Lower lobe of right lung (tissue), 2 donors: ENCODE data around the gene MEIS1. TPM values are rescaled to one million over a fixed set of nuclear protein-coding genes. Genes with fewer than 3 reads are reported as not detected.

Experiments
- ATAC-seq, 2 donors: fragments of 200-7000 bp; cut with Tn5 transposase; one replicate each; pipeline ENCODE4 v1.9.1; 2020 to 2022; ENCODE audit warnings: mild to moderate bottlenecking in 2 of 2, moderate library complexity in 2 of 2
- DNase-seq: peaks from one replicate; pipeline ENCODE4 v3.0.0-alpha.2; 2020
- H3K27ac ChIP-seq: fragments of 200-600 bp; one replicate; pipeline ENCODE4 v1.8.0; 2022
- H3K27me3 ChIP-seq: fragments of 200-600 bp; one replicate; pipeline ENCODE4 v1.8.0; 2022; ENCODE audit warnings: low read depth
- H3K36me3 ChIP-seq: fragments of 200-600 bp; one replicate; pipeline ENCODE4 v1.8.0; 2022; ENCODE audit warnings: mild to moderate bottlenecking
- H3K4me1 ChIP-seq: fragments of 200-600 bp; one replicate; pipeline ENCODE4 v1.8.0; 2022
- H3K4me3 ChIP-seq: fragments of 200-600 bp; one replicate; pipeline ENCODE4 v1.8.0; 2022; ENCODE audit warnings: mild to moderate bottlenecking
- H3K9me3 ChIP-seq: fragments of 200-600 bp; one replicate; pipeline ENCODE4 v1.8.0; 2022
- CTCF ChIP-seq: fragments of 200-600 bp; IDR thresholded peaks from one replicate; pipeline ENCODE4 v1.8.0; 2022; ENCODE audit warnings: antibody characterized with exemption, mild to moderate bottlenecking
- intact Hi-C: fragments of 100-400 bp; cut with DNase I; formaldehyde crosslinking; loops from one replicate; pipeline ENCODE4 v1.11.0; 2022
- total RNA-seq: library from RNA; stranded (reverse); fragmentation: NEBNext Ultra II Directional; extraction: Animal tissue kit (Norgen Biotek cat#: 25700); gene quantifications from one replicate; pipeline ENCODE4 v1.2.1, GENCODE V29; 2021
- donor health status: DM: no; HTN: yes; CAD: no; lungs with severe emphysema.

MEIS1 gene
- total RNA-seq, 1 donor from 2014 or later, result 54.7 TPM

- Histone ChIP-seq H3K4me1 (no peaks in the 10 kb centered on the region), H3K36me3 (no peaks in the 10 kb centered on the region), H3K27me3 (no peaks in the 10 kb centered on the region), H3K4me3 (no peak overlapping the region), H3K27ac (no peak overlapping the region), H3K9me3 (no peaks in the 10 kb centered on the region)
- TF ChIP-seq CTCF, result no peak
- intact Hi-C loops, result no loop called here
- ATAC-seq, result no peak
- no peak for DNase-seq
Measured at GRCh38 chr2:66538291-66538690, 103.4 kb downstream of the MEIS1 start.

- no peaks in the 10 kb centered on the region for H3K4me1 ChIP-seq
Measured at GRCh38 chr2:66539452-66539851, 104.5 kb downstream of the MEIS1 start.

GRCh38 chr2:66541646-66542045 is 106.7 kb downstream of the MEIS1 start:
- DNase-seq, result no peak
- H3K4me1 ChIP-seq, result peaks cover 6% of the 10 kb centered on the region
- intact Hi-C loops, result no loop called here
- ATAC-seq, result no peak
- no peak for TF ChIP-seq CTCF
- no peak overlapping the region for H3K27ac ChIP-seq
- no peaks in the 10 kb centered on the region for H3K36me3 ChIP-seq
- no peaks in the 10 kb centered on the region for H3K9me3 ChIP-seq
- no peaks in the 10 kb centered on the region for H3K27me3 ChIP-seq
- H3K4me3 ChIP-seq, result no peak overlapping the region

More at GRCh38 chr2:66539452-66539851, 104.5 kb downstream of the MEIS1 start:
- Histone ChIP-seq H3K36me3 (no peaks in the 10 kb centered on the region), H3K4me3 (no peak overlapping the region), H3K27ac (no peak overlapping the region), H3K9me3 (no peaks in the 10 kb centered on the region), H3K27me3 (no peaks in the 10 kb centered on the region)
- TF ChIP-seq CTCF, result no peak
- ATAC-seq (no peak), DNase-seq (no peak)
- intact Hi-C loops, result no loop called here

- Histone ChIP-seq H3K4me1 (peaks cover 21% of the 10 kb centered on the region), H3K4me3 (no peak overlapping the region), H3K36me3 (no peaks in the 10 kb centered on the region), H3K27ac (no peak overlapping the region), H3K27me3 (no peaks in the 10 kb centered on the region), H3K9me3 (no peaks in the 10 kb centered on the region)
- DNase-seq (no peak), ATAC-seq (no peak)
- no peak for TF ChIP-seq CTCF
- intact Hi-C loops, result no loop called here
Measured at GRCh38 chr2:66543257-66543767, 108.4 kb downstream of the MEIS1 start.

GRCh38 chr2:66544258-66544657 is 109.3 kb downstream of the MEIS1 start:
- Histone ChIP-seq H3K4me1 (peaks cover 28% of the 10 kb centered on the region), H3K4me3 (no peak overlapping the region), H3K9me3 (no peaks in the 10 kb centered on the region), H3K27ac (no peak overlapping the region), H3K36me3 (no peaks in the 10 kb centered on the region), H3K27me3 (no peaks in the 10 kb centered on the region)
- no peak for ATAC-seq
- intact Hi-C loops, result no loop called here
- no peak for DNase-seq
- no peak for TF ChIP-seq CTCF

GRCh38 chr2:66545258-66545657 is 110.3 kb downstream of the MEIS1 start:
- Histone ChIP-seq H3K36me3 (no peaks in the 10 kb centered on the region), H3K27ac (no peak overlapping the region), H3K27me3 (no peaks in the 10 kb centered on the region), H3K4me1 (peaks cover 28% of the 10 kb centered on the region), H3K4me3 (no peak overlapping the region), H3K9me3 (no peaks in the 10 kb centered on the region)
- ATAC-seq (no peak), DNase-seq (no peak)
- intact Hi-C loops, result no loop called here
- no peak for TF ChIP-seq CTCF
